ENCODE results near the gene IAH1. TPM values are rescaled to one million over a fixed set of nuclear protein-coding genes. Genes with fewer than 3 reads are reported as not detected.
A peak's percentile ranks its signal among the peaks of the same experiment; 100 is the strongest.

The IAH1 gene
- total RNA-seq, 2 experiments from 2014 or later, result 65.4 to 70.2 TPM

DNA sequence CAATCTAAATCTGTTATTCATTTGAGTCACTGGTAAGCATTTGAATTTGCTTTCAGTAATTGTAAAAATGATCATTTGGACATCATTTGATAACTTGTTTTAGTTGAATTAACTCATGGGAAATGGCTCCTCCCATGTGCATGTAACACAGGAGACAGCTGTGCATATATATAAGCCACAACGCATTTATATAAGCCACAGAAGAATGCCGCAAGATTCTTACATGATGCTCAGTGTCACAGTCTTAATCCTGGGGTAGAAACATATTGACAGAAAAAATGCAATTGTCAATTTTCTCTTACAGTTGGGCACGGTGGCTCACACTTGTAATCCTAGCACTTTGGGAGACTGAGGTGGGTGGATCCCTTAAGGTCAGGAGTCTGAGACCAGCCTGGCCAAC, 13.3 kb upstream of the IAH1 start:
- Mint-ChIP-seq H3K4me3 (no peak overlapping the region), H3K4me1 (ENCODE audit: low read depth) (no peaks in the 10 kb centered on the region), H3K27me3 (ENCODE audit: low read depth) (no peaks in the 10 kb centered on the region), H3K27ac (no peak overlapping the region), H3K9me3 (no peaks in the 10 kb centered on the region), H3K36me3 (ENCODE audit: low read depth) (peaks cover 28% of the 10 kb centered on the region)
- intact Hi-C loops (cut with micrococcal nuclease), result no loop called here
- no peak for DNase-seq
- CTCF ChIA-PET, result no interaction called here

DNA sequence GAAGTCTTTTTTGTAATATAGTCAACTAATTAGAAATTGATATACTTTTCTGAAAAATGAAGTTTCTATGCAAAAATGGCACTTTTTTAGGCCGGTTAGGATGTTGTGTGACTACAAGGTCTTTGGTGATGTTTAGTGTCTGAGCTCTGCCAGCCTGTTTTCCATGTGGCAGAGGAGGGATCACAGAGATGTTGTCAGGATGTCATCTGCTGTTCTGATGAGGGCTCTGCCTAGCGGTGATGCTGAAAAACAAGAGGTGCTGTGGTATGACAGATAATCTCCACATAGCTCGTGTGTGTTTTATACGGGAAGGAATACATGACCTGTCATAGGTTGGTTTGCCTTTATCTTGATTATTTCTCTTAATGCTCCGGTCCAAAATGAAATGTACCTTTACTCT, 12.0 kb upstream of the IAH1 start:
- Mint-ChIP-seq H3K27ac (no peak overlapping the region), H3K9me3 (no peaks in the 10 kb centered on the region), H3K4me1 (ENCODE audit: low read depth) (no peaks in the 10 kb centered on the region), H3K4me3 (no peak overlapping the region), H3K27me3 (ENCODE audit: low read depth) (no peaks in the 10 kb centered on the region), H3K36me3 (ENCODE audit: low read depth) (peaks cover 28% of the 10 kb centered on the region)
- no peak for DNase-seq
- intact Hi-C loops (cut with micrococcal nuclease), result no loop called here
- CTCF ChIA-PET, result interaction anchor here (0.6 kb wide), 1 partner anchor 19 kb away, joined by 3 read pairs; no protein-coding TSS in a partner anchor

GRCh38 chr2:9462886-9463697, 11.3 kb upstream of the IAH1 start:
- no peak overlapping the region for H3K27ac Mint-ChIP-seq
- H3K9me3 Mint-ChIP-seq, result no peaks in the 10 kb centered on the region
- no peaks in the 10 kb centered on the region for H3K4me1 Mint-ChIP-seq (ENCODE audit: low read depth)
- intact Hi-C loops (cut with micrococcal nuclease), result no loop called here
- CTCF ChIA-PET, result interaction anchor here (0.6 kb wide), 1 partner anchor 19 kb away, joined by 3 read pairs; no protein-coding TSS in a partner anchor
- no peak overlapping the region for H3K4me3 Mint-ChIP-seq
- DNase-seq, result no peak
- peaks cover 33% of the 10 kb centered on the region for H3K36me3 Mint-ChIP-seq (ENCODE audit: low read depth)
- H3K27me3 Mint-ChIP-seq (ENCODE audit: low read depth), result no peaks in the 10 kb centered on the region

- H3K9me3 Mint-ChIP-seq, result no peaks in the 10 kb centered on the region
- no peaks in the 10 kb centered on the region for H3K4me1 Mint-ChIP-seq (ENCODE audit: low read depth)
- CTCF ChIA-PET, result no interaction called here
- no peak overlapping the region for H3K27ac Mint-ChIP-seq
- intact Hi-C loops (cut with micrococcal nuclease), result no loop called here
- no peaks in the 10 kb centered on the region for H3K27me3 Mint-ChIP-seq (ENCODE audit: low read depth)
- no peak overlapping the region for H3K4me3 Mint-ChIP-seq
- H3K36me3 Mint-ChIP-seq (ENCODE audit: low read depth), result peaks cover 34% of the 10 kb centered on the region
- DNase-seq, result peak; percentile 14
These were observed 10.7 kb upstream of the IAH1 start for GRCh38 chr2:9463698-9464034.

- H3K9me3 Mint-ChIP-seq, result no peaks in the 10 kb centered on the region
- H3K36me3 Mint-ChIP-seq (ENCODE audit: low read depth), result peaks cover 28% of the 10 kb centered on the region
- H3K27ac Mint-ChIP-seq, result no peak overlapping the region
These were observed 9.2 kb upstream of the IAH1 start for GRCh38 chr2:9465170-9465569.

DNA sequence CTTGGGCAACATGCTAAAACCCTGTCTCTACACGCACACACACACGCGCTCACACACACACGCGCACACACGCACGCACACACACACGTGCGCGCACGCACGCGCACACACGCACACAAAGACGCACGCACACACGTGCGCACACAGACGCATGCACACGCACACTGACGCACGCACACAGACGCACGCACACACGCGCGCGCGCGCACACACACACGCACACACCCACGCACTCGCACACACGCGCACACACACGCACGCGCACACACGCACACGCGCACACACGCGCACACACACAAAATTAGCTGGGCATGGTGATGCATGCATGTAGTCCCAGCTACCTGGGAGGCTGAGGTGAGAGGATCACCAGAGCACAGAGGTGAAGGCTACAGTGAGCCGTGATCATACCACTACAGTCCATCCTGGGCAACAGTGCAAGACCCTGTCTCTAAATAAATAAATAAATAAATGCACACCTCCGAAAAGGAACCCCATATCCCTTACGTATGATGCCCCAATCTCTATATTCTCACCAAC, 8.1 kb upstream of the IAH1 start:
- Mint-ChIP-seq H3K27ac (no peak overlapping the region), H3K27me3 (ENCODE audit: low read depth) (no peaks in the 10 kb centered on the region), H3K36me3 (ENCODE audit: low read depth) (peaks cover 26% of the 10 kb centered on the region), H3K4me1 (ENCODE audit: low read depth) (no peaks in the 10 kb centered on the region), H3K4me3 (no peak overlapping the region), H3K9me3 (no peaks in the 10 kb centered on the region)
- DNase-seq, result no peak
- CTCF ChIA-PET, result no interaction called here
- intact Hi-C loops (cut with micrococcal nuclease), result no loop called here

More at GRCh38 chr2:9465170-9465569, 9.2 kb upstream of the IAH1 start:
- no peaks in the 10 kb centered on the region for H3K27me3 Mint-ChIP-seq (ENCODE audit: low read depth)
- intact Hi-C loops (cut with micrococcal nuclease), result no loop called here
- H3K4me1 Mint-ChIP-seq (ENCODE audit: low read depth), result no peaks in the 10 kb centered on the region
- no peak overlapping the region for H3K4me3 Mint-ChIP-seq
- CTCF ChIA-PET, result no interaction called here
- DNase-seq, result no peak

DNA sequence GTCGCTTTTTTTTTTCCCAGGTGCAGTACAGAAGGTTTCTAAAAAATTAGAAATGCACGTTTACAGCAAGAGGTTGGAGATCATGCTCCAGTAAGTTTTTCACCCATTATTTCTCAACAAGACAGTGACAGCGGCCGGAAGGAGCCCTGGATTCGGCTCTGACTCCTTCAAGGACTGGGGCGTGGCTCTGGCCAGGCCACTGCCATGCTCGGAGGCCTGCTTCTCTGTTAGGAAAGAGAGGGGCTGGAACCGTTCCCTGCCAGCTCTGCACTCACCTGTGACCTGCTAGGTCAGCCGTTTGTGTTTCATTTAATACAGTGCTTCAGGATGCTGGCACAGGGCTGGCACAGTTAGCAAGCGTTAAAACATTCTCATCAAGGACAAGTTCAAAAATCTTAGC, 6.7 kb upstream of the IAH1 start:
- DNase-seq, result no peak
- H3K9me3 Mint-ChIP-seq, result no peaks in the 10 kb centered on the region
- H3K27ac Mint-ChIP-seq, result no peak overlapping the region
- H3K4me1 Mint-ChIP-seq (ENCODE audit: low read depth), result no peaks in the 10 kb centered on the region
- no peaks in the 10 kb centered on the region for H3K27me3 Mint-ChIP-seq (ENCODE audit: low read depth)
- no peak overlapping the region for H3K4me3 Mint-ChIP-seq
- CTCF ChIA-PET, result no interaction called here
- H3K36me3 Mint-ChIP-seq (ENCODE audit: low read depth), result peaks cover 33% of the 10 kb centered on the region
- intact Hi-C loops (cut with micrococcal nuclease), result no loop called here

DNA sequence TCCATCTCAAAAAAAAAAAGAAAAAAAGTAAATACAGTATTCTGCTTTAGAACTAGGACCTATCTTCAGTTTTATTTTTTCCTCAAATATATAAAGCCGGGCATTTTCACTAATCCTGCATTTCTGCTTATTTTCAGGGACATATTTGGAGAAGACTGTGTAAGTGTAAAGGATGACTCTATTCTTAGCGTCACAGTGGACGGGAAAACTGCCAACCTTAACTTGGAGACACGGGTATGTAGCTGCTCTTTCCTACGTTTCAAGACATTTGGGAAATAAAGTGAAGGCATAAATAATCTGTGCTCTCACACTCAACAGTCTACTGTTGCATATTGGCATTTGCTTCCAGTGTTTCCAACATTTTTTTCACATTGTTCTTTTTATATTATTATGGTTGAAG, 3.1 kb upstream of the IAH1 start:
- Mint-ChIP-seq H3K4me3 (no peak overlapping the region), H3K9me3 (no peaks in the 10 kb centered on the region), H3K4me1 (ENCODE audit: low read depth) (peaks cover 10% of the 10 kb centered on the region), H3K36me3 (ENCODE audit: low read depth) (peaks cover 25% of the 10 kb centered on the region), H3K27me3 (ENCODE audit: low read depth) (no peaks in the 10 kb centered on the region), H3K27ac (no peak overlapping the region)
- intact Hi-C loops (cut with micrococcal nuclease), result loop anchor here (10.0 kb wide), 1 partner anchor 234 kb away; no protein-coding TSS in a partner anchor
- CTCF ChIA-PET, result no interaction called here
- no peak for DNase-seq

GRCh38 chr2:9472511-9472910, 1.8 kb upstream of the IAH1 start:
- H3K4me3 Mint-ChIP-seq, result no peak overlapping the region
- CTCF ChIA-PET, result interaction anchor here (0.8 kb wide), 1 partner anchor 26 kb away, joined by 5 read pairs; no protein-coding TSS in a partner anchor
- no peak for DNase-seq
- no peaks in the 10 kb centered on the region for H3K9me3 Mint-ChIP-seq
- H3K27ac Mint-ChIP-seq, result no peak overlapping the region
- H3K27me3 Mint-ChIP-seq (ENCODE audit: low read depth), result no peaks in the 10 kb centered on the region
- peaks cover 22% of the 10 kb centered on the region for H3K4me1 Mint-ChIP-seq (ENCODE audit: low read depth)
- intact Hi-C loops (cut with micrococcal nuclease), result loop anchor here (10.0 kb wide), 1 partner anchor 232 kb away; no protein-coding TSS in a partner anchor
- peaks cover 25% of the 10 kb centered on the region for H3K36me3 Mint-ChIP-seq (ENCODE audit: low read depth)

DNA sequence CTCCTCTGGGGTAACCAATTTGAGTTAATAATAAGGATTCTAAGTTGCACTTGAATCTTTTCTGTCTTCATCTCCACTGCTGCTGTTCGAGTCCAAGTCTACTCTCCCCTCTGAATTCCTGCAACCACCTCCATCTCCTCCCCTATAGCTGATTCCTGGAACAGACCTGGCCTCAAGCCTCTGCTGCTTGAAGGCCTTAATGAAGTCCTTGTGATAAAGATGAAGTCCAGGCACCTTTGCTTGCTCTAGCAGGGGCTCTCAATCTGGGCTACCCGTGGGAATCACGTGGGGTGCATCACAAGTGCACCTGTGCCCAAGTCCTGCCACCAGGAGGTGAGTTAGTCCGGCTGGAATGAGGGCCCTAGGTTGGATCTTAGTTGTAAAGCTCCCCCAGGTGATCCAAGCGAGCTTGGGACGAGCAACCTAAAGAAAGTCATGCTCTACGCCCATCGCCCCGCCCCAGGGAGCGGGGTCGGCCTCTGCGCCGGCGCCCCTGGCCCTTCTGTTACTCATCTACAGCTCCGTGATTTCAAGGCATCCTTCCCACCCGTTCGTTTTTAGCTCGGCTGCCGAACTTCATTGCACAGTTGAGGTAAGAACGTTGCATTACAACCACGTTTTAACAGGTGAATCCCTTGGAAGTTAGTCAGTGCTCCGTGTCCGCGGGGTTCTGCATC, 905 bp upstream of the IAH1 start:
- Mint-ChIP-seq H3K9me3 (no peaks in the 10 kb centered on the region), H3K4me3 (peak overlapping the region; percentile 66), H3K36me3 (ENCODE audit: low read depth) (peaks cover 23% of the 10 kb centered on the region), H3K27me3 (ENCODE audit: low read depth) (no peaks in the 10 kb centered on the region), H3K4me1 (ENCODE audit: low read depth) (peaks cover 31% of the 10 kb centered on the region), H3K27ac (peak overlapping the region; percentile 46)
- CTCF ChIA-PET, result interaction anchor here (0.8 to 1.6 kb wide), 4 partner anchors 19 to 296 kb away, joined by 3 to 9 read pairs (median 4); partner anchors contain the start of gene ADAM17
- intact Hi-C loops (cut with micrococcal nuclease), result loop anchor here (1.0 to 10.0 kb wide), 2 partner anchors 50 to 231 kb away; partner anchors contain the start of genes CPSF3 and ITGB1BP1
- peak; percentile 48 for DNase-seq

GRCh38 chr2:9473985-9474360, 378 bp upstream of the IAH1 start:
- H3K36me3 Mint-ChIP-seq (ENCODE audit: low read depth), result peaks cover 24% of the 10 kb centered on the region
- CTCF ChIA-PET, result interaction anchor here (1.1 to 1.6 kb wide), 3 partner anchors 20 to 296 kb away, joined by 3 to 9 read pairs (median 4); partner anchors contain the start of gene ADAM17

GRCh38 chr2:9477914-9478313, 3.6 kb downstream of the IAH1 start:
- intact Hi-C loops (cut with micrococcal nuclease), result loop anchor here (10.0 kb wide), 1 partner anchor 227 kb away; no protein-coding TSS in a partner anchor
- peaks cover 12% of the 10 kb centered on the region for H3K36me3 Mint-ChIP-seq (ENCODE audit: low read depth)
- DNase-seq, result no peak
- H3K4me1 Mint-ChIP-seq (ENCODE audit: low read depth), result peaks cover 33% of the 10 kb centered on the region
- no peak overlapping the region for H3K4me3 Mint-ChIP-seq
- H3K9me3 Mint-ChIP-seq, result no peaks in the 10 kb centered on the region
- no peak overlapping the region for H3K27ac Mint-ChIP-seq
- no peaks in the 10 kb centered on the region for H3K27me3 Mint-ChIP-seq (ENCODE audit: low read depth)
- CTCF ChIA-PET, result no interaction called here

More at GRCh38 chr2:9473985-9474360, 378 bp upstream of the IAH1 start:
- H3K4me1 Mint-ChIP-seq (ENCODE audit: low read depth), result peaks cover 33% of the 10 kb centered on the region
- H3K9me3 Mint-ChIP-seq, result no peaks in the 10 kb centered on the region
- peak; percentile 67 for DNase-seq
- peak overlapping the region; percentile 66 for H3K4me3 Mint-ChIP-seq
- no peaks in the 10 kb centered on the region for H3K27me3 Mint-ChIP-seq (ENCODE audit: low read depth)
- intact Hi-C loops (cut with micrococcal nuclease), result loop anchor here (1.0 to 10.0 kb wide), 6 partner anchors 19 to 308 kb away; partner anchors contain the start of genes CPSF3, ITGB1BP1 and YWHAQ
- H3K27ac Mint-ChIP-seq, result peak overlapping the region; percentile 46
